Hippocampal formation (tissue), 2 donors: ENCODE measurements around the gene C10orf120.

ENCODE experiments used
- DNase-seq, 2 donors: peaks; one replicate each; lab custom pipeline; 2025; lab: John Stamatoyannopoulos, UW

The C10orf120 gene

DNA sequence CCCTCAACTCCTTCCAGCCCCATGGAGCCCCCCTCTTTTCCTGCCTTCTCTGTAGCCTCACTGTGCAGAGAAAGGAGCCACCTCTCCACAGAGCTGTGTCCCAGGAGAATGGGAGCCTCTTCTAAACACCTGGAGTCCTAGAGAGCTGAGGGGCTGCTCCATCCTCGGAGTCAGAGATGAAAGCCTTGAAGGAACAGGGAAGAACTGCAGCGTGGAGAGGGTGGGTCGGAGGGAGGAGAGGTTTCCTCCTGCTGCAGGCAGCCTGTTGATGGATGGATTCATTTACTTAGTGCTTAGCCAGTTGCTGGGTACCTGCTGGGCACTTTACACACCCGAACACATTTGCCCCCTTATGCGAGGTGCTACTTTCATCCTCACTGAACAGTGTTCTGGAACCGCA, 39.0 kb downstream of the C10orf120 start:
- DNase-seq, result no peak

DNA sequence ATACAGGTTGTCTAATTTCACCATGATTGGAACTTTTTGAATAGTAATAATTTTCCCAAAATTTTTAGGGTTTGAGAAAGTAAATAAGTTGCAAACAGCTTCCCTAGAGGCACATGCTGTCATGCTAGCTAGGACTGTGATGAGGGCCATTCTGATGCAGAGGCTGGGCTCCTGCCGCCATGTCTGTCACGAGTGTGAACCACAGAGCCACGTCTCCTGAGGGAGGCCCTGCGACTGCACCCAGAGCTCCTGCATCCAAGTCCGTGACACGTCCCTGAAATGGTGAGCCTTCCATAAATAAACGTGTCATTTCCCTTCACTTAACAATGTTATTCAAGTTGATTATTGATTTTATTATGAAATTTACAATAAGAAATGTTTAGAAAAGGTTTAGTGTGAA, 40.0 kb downstream of the C10orf120 start:
- no peak for DNase-seq

DNA sequence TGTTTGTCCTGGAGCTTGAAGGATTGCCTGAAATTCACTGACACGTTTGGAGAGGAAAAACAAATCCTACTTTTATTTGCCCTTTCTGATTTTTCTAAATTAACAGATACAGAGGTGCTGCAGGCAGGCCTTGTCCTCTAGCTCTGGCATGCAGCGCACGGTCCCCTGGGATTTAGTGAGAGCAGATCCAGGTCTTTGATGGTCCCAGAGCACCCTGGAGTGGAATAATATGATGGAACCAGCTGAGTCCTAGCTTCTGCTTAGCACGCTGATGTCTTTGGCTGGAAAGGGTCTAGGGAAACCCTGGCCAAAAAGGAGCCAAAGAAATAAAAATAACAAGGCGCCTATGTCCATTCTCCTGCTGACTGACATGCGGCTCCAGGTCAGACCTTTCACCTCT, 40.5 kb downstream of the C10orf120 start:
- no peak for DNase-seq

DNA sequence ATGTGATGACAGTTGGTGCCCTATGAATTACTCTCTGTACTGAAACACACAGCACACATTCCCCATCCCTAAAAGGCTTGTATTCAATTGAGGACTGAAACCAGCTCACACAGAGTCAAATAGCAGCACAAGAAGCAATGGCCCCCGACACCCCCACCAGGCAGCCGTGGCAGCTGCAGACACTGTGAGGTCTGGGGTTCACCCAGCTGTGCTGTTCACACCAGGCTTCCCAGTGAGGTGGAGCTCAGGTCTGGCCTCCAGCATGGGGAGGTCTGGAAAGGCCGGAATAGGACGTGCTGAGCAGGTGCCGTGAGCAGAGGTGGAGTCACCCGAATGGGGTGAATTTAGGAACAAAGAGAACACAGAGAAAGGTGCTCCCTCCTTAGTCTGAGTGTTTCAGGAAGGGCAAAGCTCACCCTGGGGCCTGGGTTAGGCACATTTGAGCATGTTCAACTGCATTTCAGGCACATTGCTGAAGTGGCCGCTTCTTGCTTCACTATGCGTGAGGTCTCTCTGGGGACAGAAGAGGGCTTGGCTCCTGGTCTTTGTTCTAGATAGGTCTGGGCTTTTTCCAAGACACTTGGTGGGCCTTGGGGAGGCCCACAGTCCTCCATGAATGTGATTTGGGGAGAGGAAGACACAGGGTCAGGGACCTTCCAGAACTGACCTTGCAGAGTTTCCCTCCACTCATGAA, 41.1 kb downstream of the C10orf120 start:
- no peak for DNase-seq

DNA sequence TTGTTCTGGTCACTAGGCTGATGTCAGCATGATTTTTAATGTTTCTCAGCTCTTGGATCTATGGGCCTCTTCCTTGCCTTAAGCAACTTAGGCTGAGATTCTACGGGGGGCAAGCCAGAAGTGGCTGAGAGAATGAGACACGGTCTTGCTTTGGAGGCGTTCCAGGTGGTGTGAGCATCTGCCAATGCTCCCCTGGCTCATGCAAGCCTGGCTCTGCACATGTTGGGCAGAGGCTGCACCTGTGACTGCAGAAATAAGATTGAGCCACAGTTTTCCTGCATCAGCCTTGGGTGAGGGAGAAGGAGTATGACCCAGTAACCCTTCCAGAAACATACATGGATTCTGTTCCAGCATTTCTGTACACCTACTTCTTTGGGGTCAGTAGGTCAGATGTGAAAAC, 41.9 kb downstream of the C10orf120 start:
- DNase-seq, result no peak

DNA sequence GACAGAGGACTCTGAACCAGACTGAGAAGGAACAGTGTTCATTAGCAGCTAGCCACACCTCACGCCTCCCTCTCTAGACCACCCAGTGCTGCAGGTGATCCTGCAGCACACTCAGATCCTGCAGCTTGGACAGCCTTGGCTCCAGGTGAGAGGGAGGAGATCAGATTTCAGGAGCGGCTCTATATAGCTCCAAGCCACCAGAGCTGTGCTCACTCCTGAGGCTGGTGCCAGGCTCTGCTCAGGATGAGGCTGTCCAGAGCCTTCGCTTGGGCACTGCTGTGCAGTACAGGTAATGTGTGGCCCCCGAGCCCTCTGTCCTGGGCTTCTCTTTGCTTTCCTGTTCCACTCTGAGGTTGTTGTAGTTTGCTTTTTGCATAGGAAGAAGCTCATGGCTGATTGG, 42.4 kb downstream of the C10orf120 start:
- DNase-seq, result no peak

DNA sequence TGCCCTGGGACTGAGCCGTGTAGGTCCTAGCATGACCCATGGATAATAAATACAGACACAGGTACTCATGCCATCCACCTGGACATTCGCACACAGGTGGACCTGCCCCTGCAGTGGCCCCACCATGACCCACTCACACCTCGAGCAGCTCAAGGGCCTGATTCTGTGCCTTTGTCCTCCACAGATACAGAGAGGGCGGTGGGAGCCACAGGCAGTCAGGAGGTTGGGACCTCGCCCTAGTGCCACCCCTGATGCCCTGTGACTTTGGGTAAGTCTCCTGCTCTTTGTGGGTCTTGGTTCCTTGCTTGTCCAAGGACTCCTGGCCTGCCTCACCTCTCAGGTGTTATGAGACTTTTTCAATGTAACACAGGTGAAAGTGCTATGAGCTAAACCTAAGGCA, 42.9 kb downstream of the C10orf120 start:
- DNase-seq, result no peak

DNA sequence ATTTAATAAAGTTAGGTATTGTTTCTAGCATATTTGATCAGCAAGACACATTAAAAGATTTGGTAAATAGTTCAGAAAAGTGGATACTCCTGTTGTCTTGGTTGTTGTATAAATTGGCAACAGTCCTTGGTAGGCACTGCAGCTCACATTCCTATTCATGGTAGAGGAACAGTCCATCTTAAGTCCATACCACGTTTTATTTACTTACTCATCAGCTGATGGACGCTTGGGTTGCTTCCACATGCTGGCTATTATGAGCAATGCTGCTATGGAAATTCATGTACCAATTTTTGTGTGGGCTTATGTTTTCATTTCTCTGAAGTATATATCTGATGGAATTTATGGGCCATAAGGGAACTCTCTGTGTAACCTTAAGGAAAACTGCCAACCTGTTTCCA, 43.3 kb downstream of the C10orf120 start:
- DNase-seq, result no peak

DNA sequence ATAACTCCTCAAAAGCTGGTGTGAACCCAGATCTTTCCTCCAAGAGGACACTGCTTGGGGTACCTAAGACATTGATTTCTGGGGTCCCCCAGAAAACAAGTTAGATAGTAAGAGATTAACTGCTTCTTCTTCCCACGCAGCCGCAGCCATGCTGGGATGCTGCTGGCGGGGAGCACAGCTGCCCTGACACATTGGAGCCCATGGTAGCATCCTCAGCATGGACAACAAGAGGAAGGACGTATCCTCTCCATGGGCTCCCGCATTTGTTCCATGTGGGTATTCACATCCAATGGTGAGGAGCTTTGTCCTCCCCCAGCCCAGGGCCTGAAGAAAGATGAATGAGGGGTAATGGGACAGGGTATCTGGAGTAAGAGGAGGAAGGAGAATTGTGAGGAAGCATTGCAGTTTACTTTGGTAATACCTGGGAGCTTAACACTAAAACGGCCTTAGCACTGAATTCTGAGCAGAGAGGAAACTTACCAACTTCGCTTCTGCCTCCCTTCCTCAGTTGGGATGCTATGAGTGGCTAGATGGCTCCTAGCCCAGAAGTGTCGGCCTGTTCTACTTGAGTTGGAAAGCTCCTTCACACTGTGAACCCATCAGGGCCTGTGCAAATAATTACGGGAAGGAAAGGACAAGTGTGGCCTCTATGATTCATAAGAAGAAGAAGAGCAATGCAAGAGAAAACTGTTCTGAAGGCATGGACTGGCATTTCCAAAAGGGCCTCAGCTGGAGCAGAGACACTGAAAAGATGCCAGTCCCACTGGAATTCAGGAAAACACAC, 43.9 kb downstream of the C10orf120 start:
- no peak for DNase-seq

DNA sequence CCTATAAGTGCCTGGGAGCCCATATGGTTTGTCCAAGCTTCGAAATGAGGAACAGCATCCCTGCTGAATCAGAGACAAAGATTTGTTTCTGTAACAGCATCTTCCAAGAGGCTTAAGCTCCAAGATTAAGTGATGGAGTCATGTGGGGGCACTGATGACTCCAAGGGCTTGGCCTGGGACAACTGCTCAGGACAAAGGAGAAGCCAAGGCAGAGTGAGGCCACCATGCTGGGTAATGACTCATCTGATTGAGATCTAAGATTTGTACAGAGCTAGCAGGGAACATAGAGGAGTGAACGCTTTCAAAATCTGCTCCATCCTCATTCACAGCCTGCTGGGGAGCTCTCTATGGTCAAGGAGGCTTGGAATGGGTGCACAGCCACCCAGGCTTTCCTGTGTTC, 49.3 kb downstream of the C10orf120 start:
- no peak for DNase-seq

DNA sequence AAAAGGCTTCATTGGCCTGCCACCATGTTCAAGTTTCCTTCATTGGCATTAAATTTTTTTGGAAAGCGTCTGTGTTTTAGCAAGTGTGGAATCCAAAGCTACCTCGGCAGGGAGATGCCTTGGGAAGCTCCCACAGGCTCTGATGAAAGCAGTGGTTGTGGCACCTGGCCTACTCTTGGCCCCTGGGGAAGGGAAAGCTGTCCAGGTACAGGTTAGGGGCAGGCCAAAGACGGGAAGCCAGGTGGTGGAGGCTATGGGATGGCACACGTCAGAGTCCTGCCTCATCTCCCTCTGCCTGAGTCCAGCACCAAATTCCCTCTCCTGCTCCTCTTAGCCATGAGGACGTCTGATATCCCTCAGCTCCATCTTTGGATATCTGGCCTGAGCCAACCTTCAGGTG, 49.7 kb downstream of the C10orf120 start:
- no peak for DNase-seq

DNA sequence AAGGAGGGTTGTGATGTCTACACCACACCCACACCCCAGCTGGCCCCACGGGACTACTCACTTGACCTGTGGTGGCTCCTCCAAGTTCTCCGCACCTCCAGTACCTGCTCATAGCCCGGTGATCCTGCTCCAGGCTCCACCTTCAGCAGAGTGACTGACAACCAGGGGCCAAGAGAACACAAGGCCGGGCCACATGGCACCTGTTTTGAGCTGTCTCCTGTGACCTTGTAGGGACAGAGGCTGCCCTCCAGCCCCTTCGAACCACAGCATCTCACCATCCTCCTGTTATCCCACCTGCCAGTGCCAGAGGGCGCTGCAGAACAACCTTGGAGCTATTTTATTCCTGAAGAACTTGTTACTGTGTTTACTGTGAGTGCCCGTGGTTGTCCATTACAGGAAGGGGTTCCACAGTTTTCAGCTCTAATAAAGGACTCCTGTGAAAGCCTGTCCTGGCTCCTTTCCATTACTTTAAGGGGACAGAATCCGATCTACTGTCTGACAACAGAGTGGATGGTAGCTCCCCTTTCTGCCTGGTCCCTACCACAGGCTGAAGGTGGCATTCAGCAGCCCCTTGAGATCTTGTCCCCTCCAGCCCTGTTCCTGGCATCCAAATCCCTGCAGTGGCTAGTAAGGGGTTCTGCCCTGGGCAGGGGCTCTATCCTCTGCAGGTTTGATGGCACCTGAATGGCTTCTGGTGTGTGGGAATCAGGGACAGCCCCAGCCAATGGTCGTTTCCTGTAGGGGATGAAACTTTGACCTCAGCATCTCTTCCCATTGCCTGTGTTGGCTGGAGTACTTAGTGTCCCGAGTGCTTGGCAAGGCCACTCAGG, 50.8 kb downstream of the C10orf120 start:
- peak; percentile 32 to 60 for DNase-seq
